Astrocyte of the cerebellum (primary cell): ENCODE measurements around the gene CRY2.

Experiments used
- DNase-seq: peaks from one replicate; pipeline ENCODE4 v3.0.0-alpha.2; 2011; ENCODE audit warnings: low read depth
- H3K4me3 ChIP-seq: 2 replicates; pipeline ENCODE4 v1.5.1; 2011; ENCODE audit warnings: mild to moderate bottlenecking, low read depth, low read length, moderate library complexity
- in situ Hi-C: cut with HindIII; loops from 2 replicates; pipeline ENCODE4 v1.10.0; 2017; ENCODE audit warnings: low sequenced_read_pairs
- TF ChIP-seq, protein P1 (sequence below): IDR thresholded peaks from 2 replicates; pipeline ENCODE4 v1.5.1; 2012; ENCODE audit warnings: low read length, low read depth, moderate library complexity, mild to moderate bottlenecking; ENCODE audit errors: missing control alignments

Gene CRY2

DNA sequence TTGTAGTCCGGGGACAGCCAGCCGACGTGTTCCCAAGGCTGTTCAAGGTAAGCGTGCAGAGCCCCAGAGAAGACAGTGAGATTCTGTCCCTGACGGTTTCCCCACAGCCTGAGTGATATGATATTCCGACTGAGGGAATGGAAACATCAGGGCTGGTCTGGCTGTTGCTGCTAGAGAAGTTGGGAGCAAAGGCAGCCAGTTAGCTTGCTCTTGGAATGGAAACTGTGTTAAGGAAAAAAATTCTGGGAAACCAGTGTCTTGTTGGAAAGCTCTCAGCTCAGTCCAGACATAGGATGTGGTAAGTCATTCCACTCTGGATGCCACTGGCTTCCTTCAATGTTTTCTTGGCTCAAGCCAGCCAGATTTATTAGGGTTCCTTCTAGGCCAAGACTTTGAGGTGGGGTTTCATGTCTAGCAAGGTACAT lies 8.8 kb downstream of the CRY2 start:
- no peak overlapping the region for H3K4me3 ChIP-seq
- in situ Hi-C loops = no loop called here
- DNase-seq = no peak
- TF ChIP-seq, protein P1, sequence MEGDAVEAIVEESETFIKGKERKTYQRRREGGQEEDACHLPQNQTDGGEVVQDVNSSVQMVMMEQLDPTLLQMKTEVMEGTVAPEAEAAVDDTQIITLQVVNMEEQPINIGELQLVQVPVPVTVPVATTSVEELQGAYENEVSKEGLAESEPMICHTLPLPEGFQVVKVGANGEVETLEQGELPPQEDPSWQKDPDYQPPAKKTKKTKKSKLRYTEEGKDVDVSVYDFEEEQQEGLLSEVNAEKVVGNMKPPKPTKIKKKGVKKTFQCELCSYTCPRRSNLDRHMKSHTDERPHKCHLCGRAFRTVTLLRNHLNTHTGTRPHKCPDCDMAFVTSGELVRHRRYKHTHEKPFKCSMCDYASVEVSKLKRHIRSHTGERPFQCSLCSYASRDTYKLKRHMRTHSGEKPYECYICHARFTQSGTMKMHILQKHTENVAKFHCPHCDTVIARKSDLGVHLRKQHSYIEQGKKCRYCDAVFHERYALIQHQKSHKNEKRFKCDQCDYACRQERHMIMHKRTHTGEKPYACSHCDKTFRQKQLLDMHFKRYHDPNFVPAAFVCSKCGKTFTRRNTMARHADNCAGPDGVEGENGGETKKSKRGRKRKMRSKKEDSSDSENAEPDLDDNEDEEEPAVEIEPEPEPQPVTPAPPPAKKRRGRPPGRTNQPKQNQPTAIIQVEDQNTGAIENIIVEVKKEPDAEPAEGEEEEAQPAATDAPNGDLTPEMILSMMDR = no peak

DNA sequence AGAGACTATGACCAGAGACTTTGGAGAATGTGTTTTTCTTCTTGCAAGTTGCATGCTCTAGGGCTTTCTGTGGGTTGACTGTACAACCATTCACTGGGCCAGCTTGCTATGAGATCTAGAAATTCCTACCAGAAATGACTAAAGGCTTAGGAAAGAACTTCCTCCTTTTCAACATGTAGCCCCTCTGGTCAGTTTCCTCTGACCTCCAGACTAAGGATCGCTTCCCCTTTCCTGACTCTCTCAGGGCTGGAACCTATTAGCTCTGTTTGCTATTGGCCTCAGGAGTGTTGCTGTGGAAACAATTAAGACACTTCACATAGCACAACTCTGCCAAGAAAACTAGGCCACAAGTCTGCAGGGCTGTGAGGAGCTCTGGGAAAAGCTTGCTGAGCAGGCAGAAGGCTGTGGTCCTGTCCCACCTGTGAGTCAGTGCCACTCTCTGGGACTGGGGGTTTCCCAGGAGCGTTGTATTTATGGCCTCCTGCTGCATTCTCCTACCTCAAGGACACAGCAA lies 10.7 kb downstream of the CRY2 start:
- TF ChIP-seq, protein P1 = no peak
- peak; percentile 94 for DNase-seq
- in situ Hi-C loops = no loop called here
- no peak overlapping the region for H3K4me3 ChIP-seq

DNA sequence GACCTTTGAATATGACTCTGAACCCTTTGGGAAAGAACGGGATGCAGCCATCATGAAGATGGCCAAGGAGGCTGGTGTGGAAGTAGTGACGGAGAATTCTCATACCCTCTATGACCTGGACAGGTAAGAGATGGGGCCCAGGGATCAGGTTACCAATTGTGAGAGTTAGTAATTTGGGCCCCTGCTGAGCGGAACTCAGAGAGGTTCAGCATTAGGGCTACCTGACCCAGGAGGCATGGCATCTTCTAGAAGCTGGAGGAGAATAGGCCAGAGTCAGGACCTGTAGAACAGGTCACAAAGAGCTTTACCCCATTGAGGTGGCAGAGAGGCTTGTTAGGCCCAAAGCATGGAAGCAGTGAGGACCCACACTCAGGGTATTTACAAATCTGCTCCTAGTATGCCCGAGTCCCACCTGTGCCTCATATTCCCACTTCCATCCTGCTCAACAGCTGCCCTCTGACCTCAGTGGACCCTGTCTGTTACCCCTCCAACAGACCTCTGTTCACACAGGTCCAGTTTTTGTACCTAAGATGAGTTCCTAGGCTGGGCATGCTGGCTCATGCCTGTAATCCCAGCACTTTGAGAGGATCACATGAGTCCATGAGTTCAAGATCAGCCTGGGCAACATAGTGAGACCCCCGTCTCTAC lies 11.6 kb downstream of the CRY2 start:
- H3K4me3 ChIP-seq = no peak overlapping the region
- TF ChIP-seq, protein P1 = no peak
- in situ Hi-C loops = no loop called here
- no peak for DNase-seq

DNA sequence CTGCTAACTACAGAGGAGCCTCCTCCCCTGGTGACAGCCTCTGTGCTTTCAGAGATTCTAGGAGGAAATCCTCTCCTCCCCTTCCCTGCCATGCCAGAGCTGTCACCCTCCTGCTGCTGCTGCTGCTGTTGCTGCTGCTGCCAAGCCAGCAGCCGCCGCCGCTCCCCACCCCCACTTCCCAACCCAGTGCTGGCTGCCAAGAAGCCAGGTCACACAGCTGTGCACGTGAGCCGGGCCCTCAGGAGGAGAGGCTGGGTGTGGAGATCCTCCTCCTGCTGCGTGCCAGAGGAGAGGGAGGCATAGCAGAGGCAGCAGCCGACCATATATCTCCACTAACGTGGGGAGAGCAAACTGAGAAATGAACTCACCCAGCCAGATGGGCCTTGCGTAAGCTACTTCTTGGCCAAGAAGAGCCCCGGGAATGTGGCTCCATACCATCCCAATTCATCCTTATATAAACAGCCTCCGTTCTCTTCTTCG lies 12.4 kb downstream of the CRY2 start:
- in situ Hi-C loops = no loop called here
- TF ChIP-seq, protein P1 = no peak
- no peak overlapping the region for H3K4me3 ChIP-seq
- peak; percentile 74 for DNase-seq

DNA sequence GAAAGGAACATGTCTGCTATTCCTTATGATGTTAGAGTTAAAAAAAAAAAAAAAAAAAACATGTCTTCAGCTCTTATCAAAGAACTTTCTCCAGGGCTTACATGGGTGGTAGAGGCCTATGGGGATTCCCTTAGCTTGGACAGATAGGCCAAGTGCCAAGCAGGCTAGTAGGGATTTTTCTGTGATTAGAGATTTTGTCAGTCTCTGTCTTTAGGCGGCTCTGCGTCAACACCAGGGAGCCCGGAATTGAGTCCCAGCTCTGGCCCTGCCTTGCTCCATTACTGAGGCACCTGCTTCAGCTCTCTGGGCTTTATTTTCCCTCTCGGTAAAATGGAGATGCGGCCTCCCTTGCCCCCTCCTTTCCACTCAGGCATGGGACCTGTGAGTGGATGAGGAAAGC lies 13.1 kb downstream of the CRY2 start:
- no peak for DNase-seq
- TF ChIP-seq, protein P1 = no peak
- H3K4me3 ChIP-seq = no peak overlapping the region
- in situ Hi-C loops = no loop called here

DNA sequence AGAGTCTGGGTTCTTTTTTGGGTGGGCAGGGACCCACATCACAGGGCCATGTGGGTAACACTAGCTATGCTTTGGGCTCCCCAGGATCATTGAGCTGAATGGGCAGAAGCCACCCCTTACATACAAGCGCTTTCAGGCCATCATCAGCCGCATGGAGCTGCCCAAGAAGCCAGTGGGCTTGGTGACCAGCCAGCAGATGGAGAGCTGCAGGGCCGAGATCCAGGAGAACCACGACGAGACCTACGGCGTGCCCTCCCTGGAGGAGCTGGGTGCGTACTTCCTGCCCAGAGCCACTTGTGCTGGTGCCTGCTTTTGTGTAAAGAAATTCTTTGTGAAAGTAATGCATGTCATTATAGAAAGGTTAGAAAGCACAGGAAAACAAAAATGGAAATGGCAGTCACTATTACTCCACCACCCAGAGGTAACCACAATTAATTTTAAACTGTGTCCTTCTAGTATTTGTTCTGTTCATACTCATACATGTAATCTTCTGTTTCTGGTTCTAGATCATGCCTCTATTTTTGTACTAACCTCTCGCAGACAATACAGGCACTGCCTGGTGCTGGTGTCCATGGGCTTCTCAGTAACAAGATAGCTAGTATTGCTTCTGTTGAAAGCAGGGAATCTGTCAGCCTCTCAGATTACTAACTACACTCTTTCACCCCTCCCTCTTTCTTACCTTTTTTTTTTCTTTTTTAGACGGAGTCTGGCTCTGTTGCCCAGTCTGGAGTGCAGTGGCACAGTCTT lies 13.7 kb downstream of the CRY2 start:
- no peak for DNase-seq
- TF ChIP-seq, protein P1 = no peak
- H3K4me3 ChIP-seq = no peak overlapping the region
- in situ Hi-C loops = no loop called here
